Activated CD4-positive, alpha-beta T cell treated with anti-CD3 and anti-CD28 coated beads, Interleukin-2, Interleukin-6, amounts not matched to agents 100 ng/mL and 50 ng/mL, durations not matched to agents 16 hours and 8 hours (primary cell): Measurements from ENCODE around the gene CLDN15.
"Not testable (repeated sequence)": the region's sequence is repeated elsewhere in the genome, so short reads cannot be mapped to it uniquely, and the experiment has no call there.

Experiments used
- DNase-seq: peaks from one replicate; pipeline ENCODE4 v3.0.0-alpha.2; 2020

Gene CLDN15

DNA sequence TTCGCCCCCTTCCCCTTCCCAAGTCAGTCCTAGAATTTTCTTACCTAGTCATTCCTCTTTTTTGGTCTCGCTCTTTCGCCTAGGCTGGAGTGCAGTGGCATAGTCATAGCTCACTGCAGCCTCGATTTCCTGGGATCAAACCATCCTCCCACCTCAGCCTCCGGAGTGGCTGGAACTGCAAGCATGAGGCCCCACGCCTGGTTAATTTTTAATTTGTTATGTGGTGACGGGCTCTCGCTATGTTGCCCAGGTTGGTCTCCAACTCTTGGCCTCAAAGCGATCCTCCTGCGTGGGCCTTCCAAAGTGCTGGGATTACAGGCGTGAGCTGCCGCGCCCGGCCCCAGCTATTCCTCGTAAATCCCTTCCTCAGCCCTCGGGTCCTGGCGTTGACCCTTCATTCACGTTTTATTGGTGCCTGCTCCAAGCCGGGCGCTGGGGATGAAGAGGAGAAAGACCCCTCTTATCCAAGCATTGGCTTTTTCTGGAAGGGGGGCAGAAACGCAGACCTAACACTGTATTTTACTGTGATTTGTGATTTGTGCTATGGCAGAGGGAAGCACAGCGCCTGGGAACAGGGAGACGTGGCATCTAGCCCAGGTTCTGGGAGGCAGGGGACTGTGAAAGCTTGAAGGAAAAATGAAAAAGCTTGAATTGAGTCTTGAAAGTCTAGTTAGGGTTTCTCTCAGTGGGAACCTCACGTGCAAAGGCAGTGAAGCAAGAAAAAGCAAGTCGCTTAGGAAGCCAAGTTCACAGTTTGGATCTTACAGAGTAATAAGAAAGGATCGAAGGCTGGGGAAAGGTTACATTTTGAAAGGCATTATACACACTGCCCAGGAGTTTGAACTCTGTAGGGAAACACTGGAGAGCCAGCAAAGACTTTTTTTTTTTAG is 19.1 kb downstream of the CLDN15 start:
- no peak for DNase-seq

DNA sequence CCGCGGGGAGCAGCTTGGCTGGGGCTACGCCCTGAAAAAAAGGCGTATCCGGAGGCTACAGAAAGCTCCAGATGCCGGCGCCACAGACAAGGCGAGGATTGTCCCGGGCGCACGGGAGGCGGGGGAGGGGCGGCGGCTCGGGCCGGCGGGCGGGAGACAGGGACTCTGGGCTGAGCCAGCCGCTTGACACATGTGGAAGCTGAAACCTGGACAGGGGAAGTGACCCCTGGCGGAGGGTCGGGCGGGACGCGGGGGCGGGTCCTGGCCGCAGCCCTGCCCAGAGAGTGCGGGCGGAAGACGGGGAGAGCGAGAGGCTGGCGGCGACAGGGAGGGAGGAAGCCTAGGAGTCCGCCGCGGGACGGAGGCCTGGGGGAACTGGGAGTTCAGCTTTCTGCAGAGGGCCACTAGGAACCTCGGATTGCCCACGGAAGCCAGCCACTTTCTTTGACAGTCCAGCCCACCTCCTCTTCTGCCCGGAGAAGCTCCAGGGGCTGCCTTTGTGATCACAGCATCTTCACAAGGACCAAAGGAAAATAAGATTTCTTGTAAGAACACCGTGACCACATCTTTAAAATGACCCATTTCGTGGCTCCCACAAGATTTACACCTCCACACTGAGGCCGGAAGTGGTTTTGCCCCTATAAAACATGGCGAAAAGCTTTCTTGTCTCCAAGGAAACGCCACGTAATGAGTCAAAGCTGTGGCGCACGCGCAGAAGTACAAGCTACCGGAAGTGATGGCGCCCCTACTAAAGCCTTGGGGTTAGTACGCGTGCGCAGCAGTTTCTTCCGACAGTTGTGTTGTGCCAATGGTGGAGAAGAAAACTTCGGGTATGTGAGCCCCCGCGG is 20.0 kb downstream of the CLDN15 start, which contains the start of the genes PLOD3 and ZNHIT1:
TSS of gene PLOD3 (minus strand) at position 194 of the 848 bp plus-strand sequence. CDS start 307 bp downstream, outside the sequence.
TSS of gene ZNHIT1 (plus strand) at position 778 of the 848 bp plus-strand sequence. CDS start at position 809, 31 bp downstream.
- DNase-seq, result peak; percentile 97

DNA sequence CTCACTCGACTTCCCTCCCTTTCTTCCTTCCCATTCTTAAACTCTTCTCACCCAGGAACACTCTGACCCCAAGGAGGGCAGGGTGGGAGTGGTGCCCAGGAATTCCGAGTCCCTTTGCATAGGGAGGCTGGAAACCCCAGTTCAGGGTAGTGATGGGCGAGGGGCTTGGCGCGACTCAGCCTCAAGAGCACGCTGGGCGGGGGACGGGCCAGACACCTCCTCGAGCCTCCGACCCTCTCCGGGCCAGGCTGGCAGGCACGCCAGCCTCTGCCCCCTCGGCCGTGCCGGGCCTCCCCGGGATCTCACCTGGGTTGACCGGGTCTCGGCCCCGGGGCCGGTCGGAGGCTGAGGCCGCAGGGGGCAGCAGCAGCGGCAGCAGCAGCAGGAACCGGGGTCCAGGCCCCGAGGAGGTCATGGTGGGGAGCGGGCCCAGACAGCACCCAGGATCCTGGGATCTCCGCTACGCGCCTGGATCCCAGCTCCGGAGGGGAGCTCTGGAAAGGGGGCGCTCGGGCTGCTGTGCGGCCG is 20.7 kb downstream of the CLDN15 start:
- DNase-seq, result peak; percentile 10

DNA sequence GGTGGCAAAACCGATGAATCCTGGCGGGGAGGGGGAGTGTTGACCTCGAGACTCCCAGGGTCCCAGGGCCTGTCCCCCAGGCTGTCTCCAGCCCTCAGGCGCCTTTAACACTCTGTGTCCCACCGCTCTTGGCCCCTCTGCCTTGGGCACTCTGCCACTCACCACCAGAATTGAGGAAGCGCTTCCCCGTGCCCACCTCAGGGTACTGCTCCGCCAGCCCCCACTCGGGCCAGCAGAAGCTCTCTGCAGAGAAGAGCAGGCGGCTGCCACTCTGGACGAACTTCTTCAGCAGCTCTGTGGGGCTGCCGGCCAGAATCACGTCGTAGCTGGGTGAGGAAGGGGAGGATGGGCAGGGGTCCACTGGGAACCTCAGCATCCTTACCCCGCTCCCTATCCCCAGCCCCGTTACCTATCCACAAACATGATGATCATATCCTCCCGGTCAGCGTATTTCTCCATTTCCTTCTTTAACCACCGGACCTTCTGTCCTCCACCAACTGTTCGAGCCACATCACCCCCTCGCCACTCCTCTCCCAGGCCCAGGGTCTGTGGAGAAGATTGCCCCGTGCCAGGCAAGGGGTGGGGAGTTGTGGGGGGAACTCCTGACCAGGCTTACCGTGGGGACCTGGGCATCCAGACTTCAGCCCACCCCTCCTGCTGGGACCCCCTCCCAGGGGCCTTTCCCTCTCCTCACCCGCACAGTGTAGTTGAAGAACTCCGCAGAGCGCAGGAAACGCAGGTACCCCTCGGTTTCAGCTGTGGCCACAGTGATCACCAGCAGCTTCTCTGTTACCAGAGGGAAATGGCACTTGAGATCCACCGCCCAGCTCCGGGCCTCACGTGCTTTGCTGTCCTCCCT is 21.4 kb downstream of the CLDN15 start:
- no peak for DNase-seq

DNA sequence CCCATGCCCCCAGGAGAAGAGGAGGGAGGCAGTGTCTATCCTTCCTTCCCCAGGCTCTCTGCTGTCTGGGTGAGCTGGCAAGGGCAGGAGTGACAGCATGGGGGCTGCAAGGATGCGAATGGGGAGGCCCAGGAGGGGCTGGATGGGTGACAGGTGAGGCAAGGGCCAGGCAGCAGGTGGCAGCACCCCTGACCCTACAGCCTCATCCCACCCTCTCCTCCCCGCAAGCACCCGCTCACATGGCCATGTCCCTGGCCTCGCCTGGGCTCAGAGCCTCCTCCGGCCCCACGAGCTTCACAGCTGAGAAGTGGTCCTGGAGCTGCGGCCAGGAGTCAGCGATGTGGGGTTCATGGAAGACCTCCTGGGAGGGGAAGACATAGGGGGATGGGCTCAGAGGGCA is 25.6 kb downstream of the CLDN15 start:
- DNase-seq, result no peak

DNA sequence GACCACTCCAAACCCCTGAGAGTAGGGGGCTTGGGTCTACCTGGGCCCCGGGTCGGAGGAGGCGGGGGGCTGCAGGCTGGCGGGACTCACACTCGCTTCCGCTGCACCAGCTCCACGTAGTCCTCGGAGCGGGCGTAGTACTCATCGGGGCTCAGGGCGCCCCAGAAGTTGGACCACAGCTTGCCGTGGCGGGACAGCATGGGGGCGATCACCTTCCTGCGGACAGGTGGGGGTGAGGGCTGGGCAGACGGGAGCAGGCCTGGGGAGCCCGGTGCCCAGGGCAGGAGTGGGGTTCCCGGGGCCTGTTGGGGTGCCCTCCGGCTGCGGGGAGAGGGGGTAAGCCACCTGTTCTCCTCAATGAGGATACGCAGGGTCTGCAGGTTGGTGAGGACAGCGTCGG is 26.1 kb downstream of the CLDN15 start:
- DNase-seq, result no peak

DNA sequence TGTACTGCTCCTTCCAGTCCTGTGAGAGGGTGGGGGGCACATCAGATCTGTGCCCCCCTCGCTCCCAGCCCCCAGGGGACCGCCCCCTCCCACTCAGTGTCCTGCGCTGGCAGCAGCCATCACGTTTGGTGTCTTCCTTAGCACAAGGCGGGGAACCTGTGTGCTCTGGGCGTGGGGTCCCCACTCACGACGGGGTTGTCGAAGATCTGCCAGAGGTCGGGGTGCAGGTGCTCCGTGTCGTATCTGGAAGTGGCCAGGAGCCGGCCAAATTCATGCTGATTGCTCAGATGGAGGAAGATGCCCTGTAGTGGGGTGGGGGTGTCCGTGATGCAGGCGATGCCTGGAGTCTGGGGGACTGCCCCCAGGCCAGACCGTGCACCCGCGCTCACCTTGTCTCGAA is 27.5 kb downstream of the CLDN15 start:
- DNase-seq, result no peak

DNA sequence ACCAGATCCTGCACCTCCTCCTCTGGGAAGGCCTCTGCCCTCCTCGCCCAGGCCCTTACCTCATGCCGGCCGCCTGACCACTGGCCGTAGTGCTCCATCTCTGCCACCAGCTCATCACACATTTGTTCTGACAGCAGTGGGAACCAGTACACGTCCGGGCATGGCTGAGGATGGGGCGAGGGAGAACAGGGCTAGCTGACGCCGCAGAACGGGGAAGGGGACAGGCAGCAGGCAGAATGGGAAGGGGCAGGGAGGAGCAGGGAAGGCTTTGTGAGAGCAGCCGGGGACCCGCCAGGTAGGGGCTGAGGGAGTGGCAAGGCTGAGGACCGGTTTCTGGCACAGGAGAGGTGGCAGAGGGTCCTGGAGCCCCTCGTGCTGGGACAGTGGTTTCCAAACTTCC is 28.8 kb downstream of the CLDN15 start:
- DNase-seq, result no peak

DNA sequence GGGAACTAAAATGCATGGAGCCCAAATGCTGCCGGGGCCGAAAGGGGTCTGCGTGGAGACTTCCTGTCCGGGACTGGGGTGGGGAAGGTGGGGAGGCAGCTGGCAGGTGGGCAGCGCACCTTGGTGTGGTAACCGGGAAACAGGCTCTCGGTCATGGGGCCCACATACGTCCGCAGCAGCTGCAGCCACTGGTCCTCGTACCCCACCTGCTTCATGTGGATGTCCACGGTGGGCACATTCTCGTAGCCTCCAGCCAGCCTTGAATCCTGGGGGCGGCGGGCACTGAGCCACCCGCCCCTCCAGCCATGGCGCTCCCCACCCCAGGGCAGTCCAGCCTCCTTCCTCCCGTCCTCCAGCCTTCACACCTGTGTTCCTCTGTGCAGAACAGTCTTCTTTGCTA is 30.1 kb downstream of the CLDN15 start:
- no peak for DNase-seq

DNA sequence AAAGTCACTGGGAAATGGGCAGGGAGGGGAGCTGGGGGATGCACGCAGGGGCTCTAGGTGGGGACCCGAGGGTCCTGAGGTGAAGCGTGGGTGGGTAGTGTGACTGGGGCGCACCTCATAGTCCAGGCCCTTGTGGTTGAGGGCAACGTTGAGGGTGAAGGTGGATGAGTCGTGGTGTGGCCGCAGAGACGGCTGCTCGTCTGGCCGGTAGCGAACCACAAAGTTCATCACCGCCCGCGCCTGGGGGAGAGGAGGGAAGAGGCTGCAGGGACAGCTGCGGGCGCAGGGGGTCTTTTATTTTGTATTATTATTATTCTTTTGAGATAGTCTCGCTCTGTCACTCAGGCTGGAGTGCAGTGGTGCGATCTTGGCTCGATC is 30.9 kb downstream of the CLDN15 start:
- no peak for DNase-seq

DNA sequence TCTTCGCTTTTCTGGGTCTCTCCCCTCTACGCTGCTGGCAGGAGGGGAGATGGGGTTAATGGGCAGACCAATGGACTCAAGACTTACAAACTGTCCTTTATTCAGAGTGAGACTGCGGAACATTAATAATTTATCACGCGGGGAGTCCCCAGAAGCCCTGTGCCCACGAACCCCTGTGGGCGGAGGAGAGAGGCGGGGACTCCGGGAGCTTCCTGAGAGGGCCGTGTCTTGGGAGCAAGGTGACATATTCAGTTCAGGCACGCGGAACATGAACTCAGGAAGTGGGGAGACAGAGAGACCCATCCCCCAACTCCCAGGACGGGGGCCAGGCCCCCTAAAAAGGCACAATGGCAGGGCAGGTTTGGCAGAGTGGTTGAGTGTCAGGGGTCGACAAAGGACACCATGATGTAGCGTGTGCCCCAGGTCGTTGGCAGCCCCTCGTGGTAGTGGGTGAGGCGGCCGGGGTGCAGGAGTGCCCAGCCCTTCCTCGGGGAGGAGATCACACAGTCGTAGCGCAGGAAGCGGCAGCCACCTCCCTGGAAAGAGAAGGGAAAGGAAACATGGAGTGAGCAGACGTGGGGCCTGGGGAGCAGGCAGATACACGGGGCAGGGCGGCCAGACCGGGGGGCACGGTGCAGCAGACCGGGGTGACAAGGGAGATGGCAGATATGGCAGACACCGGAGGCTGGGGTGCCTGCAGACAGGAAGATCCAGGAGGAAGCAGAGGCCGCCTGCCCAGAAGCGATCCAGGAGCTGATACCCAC is 31.5 kb downstream of the CLDN15 start:
- no peak for DNase-seq

DNA sequence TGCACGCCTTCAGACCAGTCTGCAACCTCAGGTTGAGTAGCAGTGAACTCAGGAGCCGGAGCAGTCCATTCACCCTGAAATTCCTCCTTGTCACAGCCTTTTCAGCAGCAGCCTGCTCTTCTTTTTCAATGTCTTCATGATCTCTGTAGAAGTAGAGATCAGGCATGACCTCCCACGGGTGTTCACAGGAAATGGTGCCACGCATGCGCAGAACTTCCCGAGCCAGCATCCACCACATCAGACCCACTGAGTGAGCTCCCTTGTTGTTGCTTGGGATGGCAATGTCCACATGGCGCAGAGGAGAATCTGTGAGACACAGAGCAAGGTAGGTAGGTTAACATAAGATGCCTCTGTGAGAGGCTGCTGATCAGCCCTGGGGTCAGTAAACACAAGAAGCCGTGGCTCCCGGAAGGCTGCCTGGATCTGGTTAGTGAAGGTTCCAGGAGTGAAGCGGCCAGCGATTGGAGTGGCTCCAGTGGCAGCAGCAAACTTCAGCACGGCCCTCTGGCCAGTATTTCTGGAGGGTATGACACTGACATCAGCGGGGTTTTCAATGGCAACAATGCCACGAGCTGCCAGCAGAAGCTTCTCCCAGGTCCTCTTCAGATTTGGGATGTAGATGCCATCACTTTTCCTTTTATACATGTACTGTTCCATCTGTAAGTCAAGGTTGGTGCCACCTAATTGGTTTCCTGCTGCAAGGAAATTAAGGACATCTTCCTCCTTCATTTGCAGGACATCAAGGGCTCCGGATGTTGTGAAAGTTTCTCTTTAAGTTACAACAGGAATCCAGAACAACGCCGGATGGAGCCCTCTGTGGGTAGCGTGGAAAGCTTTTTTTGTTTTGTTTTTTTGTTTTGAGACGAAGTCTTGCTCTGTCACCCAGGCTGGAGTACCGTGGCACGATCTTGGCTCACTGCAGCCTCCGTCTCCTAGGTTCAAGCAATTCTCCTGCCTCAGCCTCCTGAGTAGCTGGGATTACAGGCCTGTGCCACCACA is 33.6 kb downstream of the CLDN15 start:
- not testable (repeated sequence) for DNase-seq

DNA sequence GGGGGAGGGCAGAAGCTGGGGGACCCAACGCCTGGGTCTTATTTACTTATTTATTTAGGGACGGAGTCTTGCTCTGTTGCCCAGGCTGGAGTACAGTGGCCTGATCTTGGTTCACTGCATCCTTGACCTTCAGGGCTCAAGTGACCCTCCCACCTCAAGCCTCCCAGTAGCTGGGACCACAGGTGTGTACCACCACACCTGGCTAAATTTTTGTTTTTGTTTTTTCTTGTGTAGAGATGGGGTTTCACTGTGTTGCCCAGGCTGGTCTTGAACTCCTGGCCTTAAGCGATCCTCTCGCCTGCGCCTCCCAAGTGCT is 35.0 kb downstream of the CLDN15 start:
- DNase-seq, result no peak

DNA sequence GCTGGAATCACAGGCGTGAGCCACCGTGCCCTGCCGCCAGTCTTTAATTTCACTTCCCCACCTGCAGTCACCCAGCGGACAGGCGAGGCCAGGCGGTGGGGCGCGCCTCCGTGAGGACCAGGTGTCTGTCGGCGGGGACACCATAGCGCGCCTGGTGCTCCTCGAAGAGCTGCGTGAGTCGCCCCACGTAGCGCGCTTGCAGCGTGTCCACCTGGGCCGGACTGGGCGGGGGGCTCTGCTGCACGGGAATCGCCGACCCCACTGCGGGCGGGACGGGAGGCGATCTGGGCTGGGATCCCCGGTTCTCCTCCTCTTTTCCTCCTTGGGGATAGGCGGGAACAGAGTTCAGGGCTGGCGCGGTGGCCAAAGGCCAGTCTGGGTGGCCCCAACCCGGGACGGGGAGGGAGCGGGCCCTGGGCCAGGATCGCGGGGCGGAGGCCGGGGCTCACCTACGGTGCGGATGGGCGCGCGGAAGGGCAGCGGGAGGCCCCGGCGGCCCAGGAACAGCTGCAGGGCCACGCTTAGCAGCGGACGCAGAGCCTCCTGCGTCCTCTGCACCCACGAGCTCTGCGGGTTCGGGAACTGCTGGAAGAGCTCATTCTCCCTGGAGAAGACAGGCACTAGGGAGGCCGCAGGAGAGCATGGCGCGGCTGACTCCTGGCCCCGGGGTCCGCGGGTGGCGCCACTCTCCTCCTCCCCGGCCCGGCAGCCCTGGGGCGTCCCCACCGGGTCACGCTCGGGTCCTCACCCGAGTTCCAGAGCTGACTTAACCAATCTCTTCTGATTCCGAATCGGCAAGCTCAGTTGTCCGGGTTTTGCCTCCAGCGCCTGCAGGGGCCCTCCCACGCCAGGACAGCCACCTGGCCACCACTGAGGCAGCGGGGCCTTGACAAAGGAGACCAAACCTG is 35.7 kb downstream of the CLDN15 start:
- DNase-seq, result no peak

DNA sequence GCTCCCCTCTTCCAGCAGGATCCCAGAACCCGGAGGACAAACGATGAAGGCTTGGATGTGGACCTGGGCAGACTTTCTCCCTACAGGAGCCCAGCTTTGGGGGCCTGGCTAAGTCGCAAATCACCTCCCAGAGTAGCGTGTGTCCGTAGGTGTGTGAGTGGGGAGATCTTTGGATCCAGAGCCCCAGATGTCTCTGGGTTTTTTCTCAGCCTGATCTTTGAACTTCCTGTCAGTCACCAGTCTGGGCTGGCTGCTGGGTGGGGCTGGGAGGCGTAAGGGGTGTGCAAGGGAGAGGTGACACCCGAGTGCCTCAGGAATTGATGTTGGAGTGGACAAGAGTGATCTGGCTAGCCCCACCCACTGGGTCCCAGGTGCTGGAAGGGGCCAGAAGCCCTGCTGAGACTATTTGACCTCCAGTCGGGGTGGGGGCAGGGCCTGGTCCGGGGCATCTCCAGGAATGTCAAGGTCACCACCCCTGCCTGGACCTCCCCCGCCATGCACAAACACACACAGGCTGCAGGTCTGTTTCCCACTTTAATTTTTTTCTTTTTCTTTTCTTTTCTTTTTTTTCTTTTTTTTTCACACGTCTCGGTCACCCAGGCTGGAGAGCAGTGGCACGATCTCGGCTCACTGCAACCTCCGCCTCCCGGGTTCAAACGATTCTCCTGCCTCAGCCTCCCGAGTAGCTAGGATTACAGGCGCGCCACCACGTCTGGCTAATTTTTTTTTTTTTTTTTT is 36.6 kb downstream of the CLDN15 start, which contains the start of gene MOGAT3:
TSS of gene MOGAT3 (minus strand) at position 175 of the 738 bp plus-strand sequence. CDS start 182 bp downstream, outside the sequence.
- no peak for DNase-seq

DNA sequence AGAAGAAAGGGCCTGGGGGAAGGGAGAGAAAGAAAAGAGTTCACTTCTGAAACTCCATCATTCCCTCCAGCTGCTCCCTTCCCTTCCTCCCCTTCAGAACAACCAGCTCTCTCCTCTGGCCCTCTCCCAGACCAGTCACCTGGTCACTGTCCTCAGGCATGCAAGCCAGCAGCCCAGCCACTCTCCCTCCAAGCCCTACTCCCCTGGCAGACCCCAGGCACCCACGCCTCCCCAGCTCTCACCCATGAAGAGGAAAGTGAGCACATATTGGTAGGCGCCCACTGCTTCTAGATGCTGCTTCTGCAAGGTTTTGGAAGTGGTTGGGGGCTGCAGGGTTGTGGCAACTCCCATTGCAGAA is 37.1 kb downstream of the CLDN15 start:
- DNase-seq, result no peak

DNA sequence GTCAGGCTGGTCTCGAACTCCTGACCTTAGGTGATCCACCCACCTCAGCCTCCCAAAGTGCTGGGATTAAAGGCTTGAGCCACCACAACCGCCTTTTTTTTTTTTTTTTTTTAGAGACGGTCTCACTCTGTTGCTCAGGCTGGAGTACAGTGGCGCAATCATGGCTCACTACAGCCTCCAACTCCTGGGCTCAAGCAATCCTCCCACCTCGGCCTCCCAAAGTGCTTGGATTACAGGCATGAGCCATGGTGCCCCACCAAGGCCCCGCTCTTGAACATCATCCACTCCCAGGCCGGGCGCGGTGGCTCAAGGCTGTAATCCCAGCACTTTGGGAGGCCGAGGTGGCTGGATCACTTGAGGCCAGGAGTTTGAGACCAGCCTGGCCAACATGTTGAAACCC is 38.1 kb downstream of the CLDN15 start:
- not testable (repeated sequence) for DNase-seq

DNA sequence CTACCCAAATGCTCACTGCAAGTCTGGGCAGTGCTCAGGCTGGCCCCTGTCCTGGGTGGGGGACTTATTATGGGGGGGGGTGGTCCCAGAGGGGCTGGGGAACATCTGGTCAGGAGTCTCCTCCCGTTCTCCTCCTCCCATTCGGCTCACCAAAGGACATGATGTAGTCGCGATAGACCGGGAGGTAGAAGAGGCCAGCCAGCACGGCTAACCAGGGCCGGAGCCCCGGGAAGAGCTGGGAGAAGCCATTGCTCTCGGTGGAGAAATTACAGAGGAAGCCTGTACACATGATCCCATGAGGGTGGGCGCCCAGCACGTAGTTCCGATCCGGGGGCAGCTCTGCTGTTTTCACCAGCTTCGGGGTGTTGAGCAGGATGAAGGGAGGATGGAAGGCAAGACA is 39.1 kb downstream of the CLDN15 start:
- no peak for DNase-seq

DNA sequence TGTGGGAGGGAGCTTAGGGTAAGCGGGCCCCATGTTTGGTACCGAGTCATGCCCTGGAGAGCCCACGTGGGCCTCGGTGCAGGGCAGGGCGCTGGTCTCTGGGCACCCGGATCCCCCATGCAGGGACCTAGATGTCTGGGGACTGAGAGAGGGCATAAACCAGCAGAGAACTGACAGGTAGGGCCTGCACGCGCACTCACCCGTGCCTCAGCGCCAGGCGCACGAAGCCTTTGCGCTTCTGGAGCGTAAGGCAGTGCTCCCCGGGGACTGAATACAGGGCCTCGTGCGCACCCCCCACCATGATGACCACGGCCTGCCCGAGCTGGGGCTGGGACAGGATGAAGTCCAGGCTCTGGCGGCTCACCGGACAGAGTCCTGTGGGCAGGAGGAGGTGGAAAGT is 39.6 kb downstream of the CLDN15 start:
- DNase-seq, result no peak
